Measurements from ENCODE around the gene IRF7.
"Not testable (repeated sequence)": the region's sequence is repeated elsewhere in the genome, so short reads cannot be mapped to it uniquely, and the experiment has no call there.

IRF7 gene

GRCh38 chr11:587546-587945 lies 28.2 kb downstream of the IRF7 start:
- DNase-seq (ENCODE audit: insufficient read length, low spot score) (no peak), FAIRE-seq (no peak)

- no peak for DNase-seq (ENCODE audit: insufficient read length, low spot score)
- FAIRE-seq = no peak
Measured at GRCh38 chr11:586376-587316, 29.1 kb downstream of the IRF7 start.

DNA sequence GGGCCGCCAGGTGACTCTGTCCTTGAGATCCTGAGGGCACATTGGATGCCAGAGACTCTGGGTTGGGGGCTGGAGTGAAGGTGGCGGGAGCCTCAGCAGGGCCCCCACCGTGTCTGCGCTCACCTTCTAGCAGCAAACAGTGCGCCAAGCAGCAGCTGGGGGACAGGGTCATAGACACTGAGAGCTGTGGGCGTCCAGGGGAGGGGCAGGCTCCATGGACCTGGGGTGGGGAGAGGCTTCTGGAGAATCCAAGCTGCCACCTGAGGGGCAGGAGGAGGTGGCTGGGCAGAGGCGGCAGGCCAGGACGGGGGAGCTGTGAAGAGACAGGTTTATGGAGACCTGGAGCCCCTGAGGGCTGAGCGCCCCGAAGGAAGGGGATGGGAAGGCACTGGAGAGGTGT lies 31.5 kb downstream of the IRF7 start:
- no peak for DNase-seq (ENCODE audit: insufficient read length, low spot score)
- FAIRE-seq = no peak

GRCh38 chr11:581752-582151 lies 34.0 kb downstream of the IRF7 start:
- DNase-seq (ENCODE audit: insufficient read length, low spot score) = no peak
- no peak for FAIRE-seq

DNA sequence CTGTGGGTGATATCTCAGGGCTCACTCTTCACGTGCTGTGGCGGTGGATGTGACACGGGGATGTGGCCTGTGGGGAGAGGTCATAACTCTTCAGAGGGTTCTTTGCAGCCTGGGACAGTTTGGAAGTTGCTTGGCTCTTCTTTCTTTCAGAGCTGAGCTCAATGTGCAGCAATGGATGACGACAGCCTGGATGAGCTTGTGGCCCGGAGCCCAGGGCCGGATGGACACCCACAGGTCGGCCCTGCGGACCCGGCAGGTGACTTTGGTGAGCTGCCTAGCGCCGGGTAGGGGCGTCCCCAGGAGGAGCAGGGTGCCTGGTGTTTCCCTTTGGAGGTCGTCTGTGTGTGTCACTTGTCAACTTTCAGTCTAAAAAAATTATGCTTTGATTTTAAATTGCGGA lies 34.4 kb downstream of the IRF7 start:
- DNase-seq (ENCODE audit: insufficient read length, low spot score) (no peak), FAIRE-seq (no peak)

DNA sequence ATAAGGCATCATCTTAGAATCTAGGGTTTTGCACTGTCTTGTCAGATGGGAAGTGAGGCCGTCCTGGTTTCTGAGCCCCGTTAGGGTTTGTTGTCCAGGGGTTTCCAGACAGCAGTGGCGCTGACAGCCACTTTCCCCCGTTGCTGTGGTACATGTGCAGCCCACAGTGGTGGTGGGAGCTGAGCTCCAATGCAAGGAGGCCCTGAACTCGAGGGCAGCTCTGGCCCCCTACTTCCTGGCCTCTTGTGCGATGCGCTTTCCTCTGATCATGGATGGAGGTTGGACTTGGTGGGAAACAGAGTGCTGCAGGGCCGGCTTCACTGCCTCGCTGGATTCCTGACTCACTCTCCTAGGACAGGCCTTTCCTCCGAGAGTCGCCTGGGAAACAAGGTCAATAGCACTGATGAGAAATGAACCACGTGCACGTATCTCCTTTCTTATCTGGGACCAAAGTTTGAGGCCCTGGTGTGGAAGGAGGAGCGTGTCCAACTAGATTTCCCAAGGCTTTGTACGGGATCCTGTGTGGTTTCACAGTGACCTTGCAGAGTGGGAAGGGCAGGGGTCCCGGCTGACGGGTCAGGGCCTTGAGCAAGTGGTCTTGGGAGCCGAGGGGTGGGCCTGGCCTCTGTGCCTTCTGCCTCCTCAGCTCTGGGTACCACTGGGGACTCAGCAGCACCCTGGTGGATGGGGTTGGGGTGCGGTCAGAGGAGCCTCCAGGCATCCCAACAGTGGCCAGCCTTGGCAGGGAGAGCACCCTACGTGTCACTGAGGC lies 35.7 kb downstream of the IRF7 start:
- FAIRE-seq (no peak), DNase-seq (ENCODE audit: insufficient read length, low spot score) (no peak)

- no peak for FAIRE-seq
- no peak for DNase-seq (ENCODE audit: insufficient read length, low spot score)
Measured at GRCh38 chr11:578276-579035, 37.3 kb downstream of the IRF7 start.

GRCh38 chr11:577611-577894 lies 38.2 kb downstream of the IRF7 start:
- FAIRE-seq (no peak), DNase-seq (ENCODE audit: insufficient read length, low spot score) (no peak)

GRCh38 chr11:576811-577610 lies 38.7 kb downstream of the IRF7 start:
- DNase-seq (ENCODE audit: insufficient read length, low spot score) (no peak), FAIRE-seq (peak; percentile 63)

GRCh38 chr11:575996-576768 lies 39.6 kb downstream of the IRF7 start, which contains the start of gene PHRF1:
PHRF1 (plus strand) TSS chr11:576470; CDS start chr11:581513, 5,043 bp downstream.
- FAIRE-seq = peak; percentile 98
- peak; percentile 98 for DNase-seq (ENCODE audit: insufficient read length, low spot score)

DNA sequence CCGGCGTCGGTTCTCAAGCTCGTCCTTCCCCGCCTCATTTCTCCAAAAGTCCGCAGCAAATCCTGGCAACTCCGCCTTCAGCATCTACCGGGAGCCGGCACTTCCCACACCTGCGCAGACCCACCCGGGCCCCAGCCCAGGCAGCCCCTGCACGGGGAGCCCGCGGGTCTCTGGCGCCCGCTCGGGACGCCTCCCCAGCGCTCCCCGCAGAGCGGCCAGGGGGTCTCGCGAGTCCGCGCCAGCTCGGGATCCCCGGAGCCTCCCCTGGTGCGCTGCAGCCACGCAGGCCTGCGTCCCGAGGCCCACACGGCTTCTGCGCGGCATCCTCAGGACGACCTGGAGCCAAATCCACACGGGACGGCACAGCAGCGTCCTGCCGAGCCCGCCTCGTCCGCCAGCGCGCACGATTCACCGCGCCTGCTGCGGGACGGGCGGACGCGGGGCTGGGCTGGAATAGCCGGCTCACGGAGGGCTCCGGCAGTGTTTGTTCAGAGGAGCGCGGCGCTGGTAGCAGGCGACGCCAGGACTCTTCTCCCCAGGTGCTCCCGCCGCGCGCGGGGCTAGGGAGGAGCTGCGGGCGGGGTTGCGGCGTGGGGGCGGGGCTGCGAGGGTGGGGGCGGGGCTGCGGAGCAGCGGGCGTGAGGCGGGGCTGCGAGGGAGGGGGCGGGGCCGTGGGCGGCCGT lies 40.3 kb downstream of the IRF7 start:
- FAIRE-seq = no peak
- peak; percentile 65 for DNase-seq (ENCODE audit: insufficient read length, low spot score)

- FAIRE-seq (peak; percentile 9), DNase-seq (ENCODE audit: insufficient read length, low spot score) (no peak)
Measured at GRCh38 chr11:574632-575312, 41.0 kb downstream of the IRF7 start.

DNA sequence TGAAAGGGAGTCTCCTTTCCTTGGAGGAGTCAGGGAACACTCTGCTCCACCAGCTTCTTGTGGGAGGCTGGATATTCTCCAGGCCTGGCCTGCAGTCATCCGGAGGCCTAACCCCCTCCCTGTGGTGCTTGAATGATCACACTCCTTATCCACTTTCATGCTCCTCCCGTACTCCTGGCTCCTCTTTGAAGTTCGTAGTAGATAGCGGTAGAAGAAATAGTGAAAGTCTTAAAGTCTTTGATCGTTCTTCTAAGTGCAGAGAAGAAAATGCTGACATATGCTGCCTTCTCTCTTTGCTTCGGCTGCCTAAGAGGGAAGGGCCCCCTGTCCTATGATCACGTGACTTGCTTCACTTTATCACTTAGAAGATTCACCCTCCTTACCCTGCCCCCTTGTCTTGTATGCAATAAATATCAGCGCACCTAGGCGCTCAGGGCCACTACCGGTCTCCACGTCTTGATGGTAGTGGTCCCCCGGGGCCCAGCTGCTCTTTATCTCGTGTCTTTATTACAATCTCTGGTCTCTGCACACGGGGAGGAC lies 41.6 kb downstream of the IRF7 start:
- DNase-seq (ENCODE audit: insufficient read length, low spot score); FAIRE-seq: not testable (repeated sequence)

DNA sequence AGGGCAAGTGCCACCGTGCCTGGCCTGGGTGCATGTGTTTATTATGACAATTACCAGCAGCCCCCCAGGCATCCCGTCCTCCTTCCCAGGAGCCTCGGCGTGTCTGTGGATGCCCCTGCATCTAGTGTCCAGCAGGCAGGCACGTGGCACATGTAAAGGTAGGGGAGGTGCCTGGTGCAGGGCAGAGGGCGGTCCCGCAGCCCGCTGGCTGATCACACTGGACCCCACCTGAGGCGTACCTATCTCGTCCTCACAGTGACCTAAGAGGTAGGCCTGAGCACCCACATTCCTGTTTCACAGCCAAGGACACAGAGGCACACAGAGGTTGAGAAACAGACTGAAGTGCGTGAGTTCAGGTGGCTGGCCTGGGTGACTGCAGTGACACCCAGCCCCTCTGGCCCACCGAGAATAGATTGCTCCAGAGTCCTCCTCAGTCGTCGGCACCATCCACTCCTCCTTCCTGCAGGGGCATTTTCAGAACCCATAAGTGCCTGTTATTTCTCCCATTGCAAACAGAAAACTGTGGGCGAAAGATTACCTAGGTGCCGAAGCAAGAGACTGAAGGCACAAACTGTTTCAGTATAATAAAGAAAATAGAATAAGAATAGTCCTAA lies 42.5 kb downstream of the IRF7 start:
- DNase-seq (ENCODE audit: insufficient read length, low spot score) (no peak), FAIRE-seq (no peak)

- FAIRE-seq (no peak), DNase-seq (ENCODE audit: insufficient read length, low spot score) (no peak)
Measured at GRCh38 chr11:571802-572185, 44.0 kb downstream of the IRF7 start.

- no peak for DNase-seq (ENCODE audit: insufficient read length, low spot score)
- FAIRE-seq = no peak
Measured at GRCh38 chr11:569158-569885, 46.4 kb downstream of the IRF7 start.

Data from HTR-8/SVneo (cell line).